Measurements from ENCODE around the gene CASP8.

DNA sequence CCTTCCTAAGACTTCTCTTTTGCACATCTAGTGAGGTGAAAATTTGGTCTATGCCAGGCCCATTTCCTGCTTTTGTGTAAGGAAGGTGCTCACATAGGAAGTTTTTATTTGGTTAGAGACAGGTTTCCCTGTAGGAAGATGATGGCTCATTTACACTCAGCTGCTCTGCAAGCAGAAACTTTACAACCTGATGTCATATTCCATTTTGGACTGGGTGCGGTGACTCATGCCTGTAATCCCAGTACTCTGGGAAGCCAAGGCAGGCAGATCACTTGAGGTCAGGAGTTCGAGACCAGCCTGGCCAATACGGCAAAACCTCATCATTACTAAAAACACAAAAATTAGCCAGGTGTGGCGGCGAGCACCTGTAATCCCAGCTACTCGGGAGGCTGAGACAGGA lies 41.6 kb upstream of the CASP8 start:
- TF ChIP-seq, protein P1, sequence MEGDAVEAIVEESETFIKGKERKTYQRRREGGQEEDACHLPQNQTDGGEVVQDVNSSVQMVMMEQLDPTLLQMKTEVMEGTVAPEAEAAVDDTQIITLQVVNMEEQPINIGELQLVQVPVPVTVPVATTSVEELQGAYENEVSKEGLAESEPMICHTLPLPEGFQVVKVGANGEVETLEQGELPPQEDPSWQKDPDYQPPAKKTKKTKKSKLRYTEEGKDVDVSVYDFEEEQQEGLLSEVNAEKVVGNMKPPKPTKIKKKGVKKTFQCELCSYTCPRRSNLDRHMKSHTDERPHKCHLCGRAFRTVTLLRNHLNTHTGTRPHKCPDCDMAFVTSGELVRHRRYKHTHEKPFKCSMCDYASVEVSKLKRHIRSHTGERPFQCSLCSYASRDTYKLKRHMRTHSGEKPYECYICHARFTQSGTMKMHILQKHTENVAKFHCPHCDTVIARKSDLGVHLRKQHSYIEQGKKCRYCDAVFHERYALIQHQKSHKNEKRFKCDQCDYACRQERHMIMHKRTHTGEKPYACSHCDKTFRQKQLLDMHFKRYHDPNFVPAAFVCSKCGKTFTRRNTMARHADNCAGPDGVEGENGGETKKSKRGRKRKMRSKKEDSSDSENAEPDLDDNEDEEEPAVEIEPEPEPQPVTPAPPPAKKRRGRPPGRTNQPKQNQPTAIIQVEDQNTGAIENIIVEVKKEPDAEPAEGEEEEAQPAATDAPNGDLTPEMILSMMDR (IDR thresholded peaks at IDR 0.05) = no peak
- TF ChIP-seq POLR2A (IDR thresholded peaks at IDR 0.05) = no peak
- TF ChIP-seq POLR2AphosphoS5 (IDR thresholded peaks at IDR 0.05) = no peak
